Stimulated activated CD4-positive, alpha-beta T cell treated with anti-CD3 and anti-CD28 coated beads, Interleukin-4, amount 100 ng/mL, for 1 hour (primary cell): ENCODE data around the gene MARK2.
A peak's percentile ranks its signal among the peaks of the same experiment; 100 is the strongest.

Source experiments
- DNase-seq: peaks from one replicate; pipeline ENCODE4 v3.0.0-alpha.2; 2020

MARK2 gene

DNA sequence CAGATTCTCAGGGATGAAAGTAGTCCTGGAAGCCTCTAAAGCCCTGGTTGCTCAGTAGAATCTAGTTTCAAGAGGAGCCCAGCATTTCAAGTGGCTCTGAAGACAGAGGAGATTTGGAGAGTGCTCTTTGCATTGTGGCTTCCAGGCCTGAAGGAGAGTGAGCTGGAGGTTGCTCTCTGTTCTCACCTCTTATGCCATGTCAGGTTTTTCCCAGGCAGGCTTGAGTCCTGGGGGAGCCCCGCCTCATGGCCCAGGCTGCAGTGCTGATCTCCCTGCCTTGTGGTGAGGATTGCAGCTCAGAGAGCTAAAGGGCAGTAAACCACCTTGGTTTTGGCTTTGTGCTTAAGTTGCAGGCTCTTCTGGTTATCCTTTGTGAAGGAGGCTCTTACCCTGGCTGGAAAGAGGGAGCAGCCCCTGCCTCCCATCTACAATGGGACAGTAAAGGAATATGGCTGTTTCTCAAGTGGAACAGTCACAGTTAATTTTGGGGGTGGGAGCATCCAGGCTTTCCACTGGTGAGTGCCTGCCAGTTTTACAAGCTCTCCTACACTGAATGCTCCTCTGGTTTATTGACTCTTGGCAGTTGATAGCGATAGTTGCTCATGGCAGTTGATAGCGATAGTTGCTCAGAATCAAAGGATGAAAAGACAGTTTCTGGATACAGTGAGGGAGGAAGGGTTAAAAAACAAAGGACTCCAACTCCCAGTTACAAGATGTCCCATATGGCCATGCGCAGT is 45.5 kb downstream of the MARK2 start:
- DNase-seq, result no peak

GRCh38 chr11:63887386-63887999 is 48.6 kb downstream of the MARK2 start:
- DNase-seq, result no peak

- DNase-seq, result peak; percentile 50
These were observed 49.5 kb downstream of the MARK2 start for GRCh38 chr11:63888170-63889086.

GRCh38 chr11:63889344-63889743 is 50.4 kb downstream of the MARK2 start:
- no peak for DNase-seq

GRCh38 chr11:63890368-63890767 is 51.5 kb downstream of the MARK2 start:
- no peak for DNase-seq

DNA sequence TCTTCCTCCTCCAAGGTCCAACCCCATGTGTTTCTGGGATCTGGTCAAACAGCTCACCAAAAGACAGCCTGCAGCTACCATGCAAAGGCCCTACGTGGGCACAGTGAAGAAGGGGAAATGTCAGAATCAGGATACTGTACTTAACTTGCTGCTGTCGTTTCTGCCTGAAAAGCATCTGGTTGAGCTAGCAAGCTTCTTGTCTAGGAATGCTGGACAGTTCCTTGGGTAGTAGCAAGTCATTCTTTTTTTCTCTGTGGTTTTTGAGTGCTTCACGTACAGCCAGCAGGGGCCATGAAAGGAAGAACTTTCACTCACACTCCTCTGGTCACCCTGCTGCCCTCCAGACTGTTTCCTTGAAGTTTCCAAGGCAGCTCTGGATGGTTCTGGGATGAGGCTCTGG is 53.3 kb downstream of the MARK2 start:
- DNase-seq, result no peak

GRCh38 chr11:63893355-63893754 is 54.4 kb downstream of the MARK2 start:
- DNase-seq, result no peak

- DNase-seq, result no peak
These were observed 57.2 kb downstream of the MARK2 start for GRCh38 chr11:63896071-63896470.

GRCh38 chr11:63897459-63898146 is 58.7 kb downstream of the MARK2 start:
- DNase-seq, result no peak

DNA sequence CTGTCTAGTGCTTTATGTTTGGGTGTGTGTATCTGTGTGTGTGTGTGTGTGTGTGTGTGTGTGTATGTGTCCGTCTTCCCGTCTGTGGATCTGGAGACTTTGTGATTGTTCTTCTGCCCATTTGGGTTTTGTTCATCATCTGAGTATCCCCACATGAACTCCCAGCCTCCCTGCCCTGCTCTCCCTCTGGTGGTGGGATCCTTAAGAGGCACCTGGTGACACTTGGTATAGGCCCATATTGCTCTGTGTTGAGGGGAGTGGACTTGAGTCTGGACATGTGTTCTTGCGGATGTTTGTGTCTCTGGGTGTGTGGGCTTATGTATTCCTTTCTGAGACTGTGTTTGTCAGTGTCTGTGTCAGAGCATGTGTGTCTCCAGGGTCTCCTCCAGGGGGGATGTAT is 62.8 kb downstream of the MARK2 start:
- DNase-seq, result no peak

DNA sequence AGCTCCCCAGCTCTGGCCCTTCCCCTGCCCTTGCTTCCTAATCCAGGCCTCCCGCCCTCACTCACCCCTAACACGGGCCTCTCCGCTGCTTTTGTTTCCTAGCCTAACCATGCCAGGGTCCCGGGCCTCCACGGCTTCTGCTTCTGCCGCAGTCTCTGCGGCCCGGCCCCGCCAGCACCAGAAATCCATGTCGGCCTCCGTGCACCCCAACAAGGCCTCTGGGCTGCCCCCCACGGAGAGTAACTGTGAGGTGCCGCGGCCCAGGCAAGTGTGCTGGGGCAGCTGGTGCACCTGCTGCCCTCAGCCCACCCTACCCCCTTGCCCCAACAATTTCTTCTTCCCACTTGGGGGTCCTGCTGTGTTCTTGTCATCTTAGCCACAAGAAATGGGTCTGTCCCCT is 65.0 kb downstream of the MARK2 start:
- no peak for DNase-seq

DNA sequence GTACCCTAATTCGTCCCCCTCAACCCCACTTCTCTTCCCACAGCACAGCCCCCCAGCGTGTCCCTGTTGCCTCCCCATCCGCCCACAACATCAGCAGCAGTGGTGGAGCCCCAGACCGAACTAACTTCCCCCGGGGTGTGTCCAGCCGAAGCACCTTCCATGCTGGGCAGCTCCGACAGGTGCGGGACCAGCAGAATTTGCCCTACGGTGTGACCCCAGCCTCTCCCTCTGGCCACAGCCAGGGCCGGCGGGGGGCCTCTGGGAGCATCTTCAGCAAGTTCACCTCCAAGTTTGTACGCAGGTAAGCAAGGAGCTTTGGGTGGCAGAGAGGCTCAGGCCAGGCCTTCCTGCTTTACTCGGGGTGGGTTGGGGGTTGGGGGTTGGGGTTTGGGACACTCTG is 65.8 kb downstream of the MARK2 start:
- DNase-seq, result no peak

GRCh38 chr11:63905179-63905578 is 66.3 kb downstream of the MARK2 start:
- DNase-seq, result no peak

- no peak for DNase-seq
These were observed 67.2 kb downstream of the MARK2 start for GRCh38 chr11:63906087-63906486.

- peak; percentile 63 for DNase-seq
These were observed 67.7 kb downstream of the MARK2 start for GRCh38 chr11:63906585-63906984.

- no peak for DNase-seq
These were observed 68.2 kb downstream of the MARK2 start for GRCh38 chr11:63907063-63907462.

- DNase-seq, result no peak
These were observed 69.1 kb downstream of the MARK2 start for GRCh38 chr11:63907808-63908530.

GRCh38 chr11:63908631-63909401 is 69.9 kb downstream of the MARK2 start:
- DNase-seq, result no peak

DNA sequence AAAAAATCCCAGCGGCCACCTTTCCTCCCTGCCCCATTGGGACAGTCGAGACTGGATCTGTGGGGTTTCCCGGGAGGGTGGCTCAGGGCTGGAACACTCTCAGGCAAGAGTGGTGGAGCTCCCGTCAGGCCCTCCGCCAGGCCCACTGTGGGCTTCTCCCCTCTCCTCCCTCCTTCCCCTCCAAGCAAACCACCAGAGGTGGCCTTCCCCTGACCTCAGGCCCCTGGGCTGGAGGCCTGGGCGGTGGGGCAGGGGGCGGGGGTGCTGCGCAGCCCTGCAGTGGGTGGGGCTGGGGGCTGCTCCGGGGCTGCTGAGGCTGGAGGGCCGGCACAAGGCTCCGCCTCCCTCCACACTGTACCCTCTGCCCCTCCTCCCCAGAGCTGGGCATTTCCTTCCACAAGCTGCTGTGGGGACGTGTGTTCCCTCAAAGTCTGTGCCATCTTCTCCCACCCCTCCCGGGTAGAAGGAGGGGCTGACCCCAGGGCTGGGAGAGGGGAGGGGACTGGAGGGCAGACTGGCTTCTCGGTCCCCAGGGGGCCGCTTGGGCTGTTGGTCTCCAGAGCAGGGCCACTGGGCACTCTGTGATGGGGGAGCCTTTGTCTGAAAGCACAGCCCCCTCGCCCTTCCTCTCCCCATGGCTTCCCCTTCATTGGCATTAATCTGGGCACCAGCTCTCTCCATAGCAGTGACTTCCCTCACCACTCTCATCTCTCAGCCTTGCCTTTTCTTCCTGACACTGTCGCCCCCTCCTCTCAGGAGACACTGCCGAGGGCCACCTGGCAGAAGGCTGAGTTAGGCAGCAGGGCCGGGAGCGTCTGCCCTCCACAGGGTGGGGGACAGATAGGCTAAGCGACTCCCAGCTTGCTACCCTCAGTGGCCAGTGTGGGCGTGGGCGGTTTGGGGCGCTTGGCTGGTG is 70.9 kb downstream of the MARK2 start:
- DNase-seq, result no peak

GRCh38 chr11:63910675-63911074 is 71.8 kb downstream of the MARK2 start:
- DNase-seq, result no peak
